SKM-1 (cell line): ENCODE data around the gene TBCD.
"Not testable (repeated sequence)": the region's sequence is repeated elsewhere in the genome, so short reads cannot be mapped to it uniquely, and the experiment has no call there.

ENCODE experiments used
- DNase-seq: peaks from one replicate; lab custom pipeline; 2025; ENCODE audit not compliant: unreplicated experiment; lab: John Stamatoyannopoulos, UW

TBCD gene

GRCh38 chr17:82729479-82730260, 22.2 kb upstream of the TBCD start:
- no peak for DNase-seq

- no peak for DNase-seq
These were observed 19.6 kb upstream of the TBCD start for GRCh38 chr17:82732118-82732743.

- no peak for DNase-seq
These were observed 16.6 kb upstream of the TBCD start, which contains the start of gene FN3K for GRCh38 chr17:82734987-82735866. Gene FN3K (plus strand): TSS chr17:82735615. CDS start chr17:82735637, 22 bp downstream.

- DNase-seq, result no peak
These were observed 15.2 kb upstream of the TBCD start for GRCh38 chr17:82736511-82737185.

- no peak for DNase-seq
These were observed 13.6 kb upstream of the TBCD start for GRCh38 chr17:82737967-82738877.

GRCh38 chr17:82740906-82741759, 10.7 kb upstream of the TBCD start:
- DNase-seq, result no peak

- DNase-seq, result no peak
These were observed 8.3 kb upstream of the TBCD start for GRCh38 chr17:82743344-82744219.

- not testable (repeated sequence) for DNase-seq
These were observed 7.1 kb upstream of the TBCD start for GRCh38 chr17:82744736-82745135.

GRCh38 chr17:82745524-82745923, 6.3 kb upstream of the TBCD start:
- DNase-seq, result no peak

- DNase-seq, result no peak
These were observed 3.1 kb upstream of the TBCD start for GRCh38 chr17:82748756-82749155.

GRCh38 chr17:82750241-82750908, 1.5 kb upstream of the TBCD start:
- DNase-seq, result no peak

- no peak for DNase-seq
These were observed 694 bp upstream of the TBCD start for GRCh38 chr17:82751171-82751570.

- no peak for DNase-seq
These were observed 721 bp downstream of the TBCD start for GRCh38 chr17:82752371-82753200.

- no peak for DNase-seq
These were observed 1.3 kb downstream of the TBCD start for GRCh38 chr17:82753201-82753464.

GRCh38 chr17:82754297-82755208, 2.7 kb downstream of the TBCD start:
- no peak for DNase-seq

- DNase-seq, result no peak
These were observed 4.3 kb downstream of the TBCD start for GRCh38 chr17:82756166-82756565.
